ENCODE data around the gene HS6ST1. TPM values are rescaled to one million over a fixed set of nuclear protein-coding genes. Genes with fewer than 3 reads are reported as not detected.

Gene HS6ST1
- total and polyA plus RNA-seq, 4 donors: 17.9 to 31.9 (median 25.4) TPM

GRCh38 chr2:128282246-128282975 is 36.3 kb downstream of the HS6ST1 start:
- Histone ChIP-seq H3K27me3 (ENCODE audit: control insufficient read depth in 4 of 4, insufficient read depth in 4 of 4, low read length in 3 of 4) (no peaks in the 10 kb centered on the region), H3K4me3 (ENCODE audit: low read depth in 1 of 3, low read length in 3 of 3) (no peak overlapping the region), H3K36me3 (ENCODE audit: control insufficient read depth in 4 of 4, insufficient read depth in 3 of 4, low read depth in 1 of 4, low read length in 3 of 4) (no peaks in the 10 kb centered on the region), H3K9ac (ENCODE audit: low read depth in 1 of 2, low read length in 2 of 2) (no peak overlapping the region), H3K9me3 (ENCODE audit: control insufficient read depth in 4 of 4, low read length in 3 of 4) (no peaks in the 10 kb centered on the region), H3K4me1 (ENCODE audit: control insufficient read depth in 4 of 4, insufficient read depth in 4 of 4, low read length in 3 of 4) (peaks cover 25 to 72% (median 59%) of the 10 kb centered on the region in 4 donors), H3K27ac (ENCODE audit: low read depth in 1 of 2, low read length in 2 of 2) (peak overlapping the region; percentile 21 to 38)
- WGBS: 48% methylated on average over 24 of the region's 24 CpGs
- TF ChIP-seq REST (IDR thresholded peaks at IDR 0.05): peak; percentile 96
- peak; percentile 47 to 61 for TF ChIP-seq HNF4A (conservative IDR thresholded peaks at IDR 0.05)
- TF ChIP-seq SP1 (IDR thresholded peaks at IDR 0.05): no peak
- peak in 1 of 2 donors; percentile 49 for TF ChIP-seq RXRA (IDR thresholded peaks at IDR 0.05)
- peak; percentile 14 for TF ChIP-seq CTCF (IDR thresholded peaks at IDR 0.05; ENCODE audit: low read depth, low read length, missing input control)
- TF ChIP-seq RAD21 (IDR thresholded peaks at IDR 0.05): peak in 1 of 2 donors; percentile 27
- peak; percentile 69 for DNase-seq (ENCODE audit: low spot score)

GRCh38 chr2:128281852-128282245 is 36.8 kb downstream of the HS6ST1 start:
- Histone ChIP-seq H3K27ac (ENCODE audit: low read depth in 1 of 2, low read length in 2 of 2) (peak overlapping the region; percentile 16 to 21), H3K4me1 (ENCODE audit: control insufficient read depth in 4 of 4, insufficient read depth in 4 of 4, low read length in 3 of 4) (peaks cover 25 to 66% (median 57%) of the 10 kb centered on the region in 4 donors), H3K9me3 (ENCODE audit: control insufficient read depth in 4 of 4, low read length in 3 of 4) (no peaks in the 10 kb centered on the region), H3K4me3 (ENCODE audit: low read depth in 1 of 3, low read length in 3 of 3) (no peak overlapping the region), H3K9ac (ENCODE audit: low read depth in 1 of 2, low read length in 2 of 2) (no peak overlapping the region), H3K27me3 (ENCODE audit: control insufficient read depth in 4 of 4, insufficient read depth in 4 of 4, low read length in 3 of 4) (no peaks in the 10 kb centered on the region), H3K36me3 (ENCODE audit: control insufficient read depth in 4 of 4, insufficient read depth in 3 of 4, low read depth in 1 of 4, low read length in 3 of 4) (no peaks in the 10 kb centered on the region)
- no peak for TF ChIP-seq CTCF (IDR thresholded peaks at IDR 0.05; ENCODE audit: low read depth, low read length, missing input control)
- 74% methylated on average over 2 of the region's 2 CpGs for WGBS
- DNase-seq (ENCODE audit: low spot score): no peak

GRCh38 chr2:128280901-128281321 is 37.8 kb downstream of the HS6ST1 start:
- no peak overlapping the region for H3K27ac ChIP-seq (ENCODE audit: low read depth in 1 of 2, low read length in 2 of 2)
- no peak overlapping the region for H3K4me3 ChIP-seq (ENCODE audit: low read depth in 1 of 3, low read length in 3 of 3)
- no peak for DNase-seq (ENCODE audit: low spot score)
- H3K9ac ChIP-seq (ENCODE audit: low read depth in 1 of 2, low read length in 2 of 2): no peak overlapping the region
- H3K36me3 ChIP-seq (ENCODE audit: control insufficient read depth in 4 of 4, insufficient read depth in 3 of 4, low read depth in 1 of 4, low read length in 3 of 4): no peaks in the 10 kb centered on the region
- H3K9me3 ChIP-seq (ENCODE audit: control insufficient read depth in 4 of 4, low read length in 3 of 4): no peaks in the 10 kb centered on the region
- H3K4me1 ChIP-seq (ENCODE audit: control insufficient read depth in 4 of 4, insufficient read depth in 4 of 4, low read length in 3 of 4): peaks cover 25 to 59% (median 51%) of the 10 kb centered on the region in 4 donors
- 68% methylated on average over 5 of the region's 5 CpGs for WGBS
- H3K27me3 ChIP-seq (ENCODE audit: control insufficient read depth in 4 of 4, insufficient read depth in 4 of 4, low read length in 3 of 4): no peaks in the 10 kb centered on the region
- no peak for TF ChIP-seq SP1 (IDR thresholded peaks at IDR 0.05)
- no peak for TF ChIP-seq FOXA2 (IDR thresholded peaks at IDR 0.05)
- TF ChIP-seq RAD21 (IDR thresholded peaks at IDR 0.05): no peak
- no peak for TF ChIP-seq GABPA (IDR thresholded peaks at IDR 0.05 in 1 of 2, conservative IDR thresholded peaks at IDR 0.05 in 1 of 2)
- TF ChIP-seq ATF3 (IDR thresholded peaks at IDR 0.05): no peak
- no peak for TF ChIP-seq REST (IDR thresholded peaks at IDR 0.05)
- no peak for TF ChIP-seq FOXA1 (IDR thresholded peaks at IDR 0.05)
- no peak for TF ChIP-seq MAX (IDR thresholded peaks at IDR 0.05)
- no peak for TF ChIP-seq JUND (IDR thresholded peaks at IDR 0.05)
- TF ChIP-seq HNF4G (IDR thresholded peaks at IDR 0.05): no peak
- no peak for TF ChIP-seq EGR1 (IDR thresholded peaks at IDR 0.05; ENCODE audit: low read depth in 2 of 2)
- TF ChIP-seq HNF4A (conservative IDR thresholded peaks at IDR 0.05): no peak
